Tibial artery (tissue), 4 donors: ENCODE results near the gene PCSK9.

Experiments
- DNase-seq, 2 donors: peaks; one replicate each; pipeline ENCODE4 v3.0.0-alpha.2; 2019
- H3K27ac ChIP-seq, 2 donors: fragments of 200-600 bp; sonication (generic) in 1 of 2; 1 replicate in 1 of 2; 2 replicates in 1 of 2; pipeline ENCODE4 v1.5.1; 2018 to 2019; ENCODE audit warnings: mild to moderate bottlenecking in 1 of 2
- H3K27me3 ChIP-seq, 2 donors: fragments of 200-600 bp; sonication (generic) in 1 of 2; one replicate each; pipeline versions ENCODE4 v1.5.1 to v1.6.0; 2016 to 2019
- H3K36me3 ChIP-seq, 3 donors: fragments of 200-600 bp; sonication (generic) in 2 of 3; one replicate each; pipeline ENCODE4 v1.5.1; 2016 to 2019; ENCODE audit warnings: mild to moderate bottlenecking in 2 of 3
- H3K4me1 ChIP-seq, 4 donors: fragments of 200-600 bp; sonication (generic) in 2 of 4; 1 replicate in 3 of 4; 2 replicates in 1 of 4; pipeline ENCODE4 v1.5.1; 2016 to 2019
- H3K4me3 ChIP-seq, 2 donors: fragments of 200-600 bp; sonication (generic) in 1 of 2; 1 replicate in 1 of 2; 2 replicates in 1 of 2; pipeline ENCODE4 v1.5.1; 2018 to 2019; ENCODE audit warnings: mild to moderate bottlenecking in 2 of 2
- H3K9me3 ChIP-seq, 3 donors: fragments of 200-600 bp; sonication (generic) in 1 of 3; one replicate each; pipeline ENCODE4 v1.5.1; 2016 to 2019
- intact Hi-C: fragments of 100-400 bp; cut with DNase I; formaldehyde crosslinking; loops from one replicate; pipeline ENCODE4 v1.15.0; 2023; ENCODE audit warnings: low total_unique reads
- TF ChIP-seq, protein P1 (sequence below), 2 experiments: fragments of 200-600 bp in 1 of 2; fragments of 450-650 bp in 1 of 2; IDR thresholded peaks; one replicate each; pipeline ENCODE4 v1.5.1; 2017 to 2019; ENCODE audit warnings: antibody characterized with exemption in 2 of 2, mild to moderate bottlenecking in 1 of 2, moderate library complexity in 1 of 2

The PCSK9 gene

DNA sequence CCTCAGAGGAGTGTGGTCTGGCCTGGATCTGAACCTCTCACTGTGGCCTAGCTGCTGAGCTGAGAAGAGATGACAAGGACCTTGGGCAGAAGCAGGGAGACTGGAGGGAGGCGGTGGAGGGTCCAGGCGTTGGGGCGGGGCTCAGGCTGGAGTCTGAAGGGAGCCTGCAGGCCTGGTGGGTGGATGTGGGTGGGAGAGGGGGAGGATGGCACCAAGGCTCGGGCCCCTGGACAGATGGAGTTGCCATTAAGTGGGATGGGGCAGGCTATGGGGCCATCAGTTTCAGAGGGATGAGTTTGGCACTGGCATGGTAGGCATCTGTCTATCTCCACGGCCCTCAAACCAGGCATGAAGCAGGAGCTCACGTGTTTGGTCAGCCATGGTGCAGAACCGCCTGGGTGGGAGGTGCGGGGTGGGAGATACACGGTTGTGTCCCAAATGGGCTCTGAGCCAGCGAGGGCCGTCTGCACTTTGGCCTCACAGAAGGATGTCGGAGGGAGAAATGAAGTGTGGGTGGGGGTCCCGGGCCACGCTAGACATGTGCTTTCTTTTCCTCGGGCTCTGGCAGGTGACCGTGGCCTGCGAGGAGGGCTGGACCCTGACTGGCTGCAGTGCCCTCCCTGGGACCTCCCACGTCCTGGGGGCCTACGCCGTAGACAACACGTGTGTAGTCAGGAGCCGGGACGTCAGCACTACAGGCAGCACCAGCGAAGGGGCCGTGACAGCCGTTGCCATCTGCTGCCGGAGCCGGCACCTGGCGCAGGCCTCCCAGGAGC lies 23.6 kb downstream of the PCSK9 start:
- DNase-seq: no peak
- peaks cover 14 to 21% (median 16%) of the 10 kb centered on the region in 3 donors for H3K36me3 ChIP-seq

DNA sequence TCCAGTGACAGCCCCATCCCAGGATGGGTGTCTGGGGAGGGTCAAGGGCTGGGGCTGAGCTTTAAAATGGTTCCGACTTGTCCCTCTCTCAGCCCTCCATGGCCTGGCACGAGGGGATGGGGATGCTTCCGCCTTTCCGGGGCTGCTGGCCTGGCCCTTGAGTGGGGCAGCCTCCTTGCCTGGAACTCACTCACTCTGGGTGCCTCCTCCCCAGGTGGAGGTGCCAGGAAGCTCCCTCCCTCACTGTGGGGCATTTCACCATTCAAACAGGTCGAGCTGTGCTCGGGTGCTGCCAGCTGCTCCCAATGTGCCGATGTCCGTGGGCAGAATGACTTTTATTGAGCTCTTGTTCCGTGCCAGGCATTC lies 24.2 kb downstream of the PCSK9 start:
- intact Hi-C loops: no loop called here
- Histone ChIP-seq H3K4me1 (peaks cover 6 to 42% (median 22%) of the 10 kb centered on the region in 4 donors), H3K27ac (no peak overlapping the region), H3K36me3 (peaks cover 19 to 27% (median 22%) of the 10 kb centered on the region in 3 donors), H3K9me3 (no peaks in the 10 kb centered on the region), H3K27me3 (no peaks in the 10 kb centered on the region), H3K4me3 (no peak overlapping the region)
- TF ChIP-seq, protein P1, sequence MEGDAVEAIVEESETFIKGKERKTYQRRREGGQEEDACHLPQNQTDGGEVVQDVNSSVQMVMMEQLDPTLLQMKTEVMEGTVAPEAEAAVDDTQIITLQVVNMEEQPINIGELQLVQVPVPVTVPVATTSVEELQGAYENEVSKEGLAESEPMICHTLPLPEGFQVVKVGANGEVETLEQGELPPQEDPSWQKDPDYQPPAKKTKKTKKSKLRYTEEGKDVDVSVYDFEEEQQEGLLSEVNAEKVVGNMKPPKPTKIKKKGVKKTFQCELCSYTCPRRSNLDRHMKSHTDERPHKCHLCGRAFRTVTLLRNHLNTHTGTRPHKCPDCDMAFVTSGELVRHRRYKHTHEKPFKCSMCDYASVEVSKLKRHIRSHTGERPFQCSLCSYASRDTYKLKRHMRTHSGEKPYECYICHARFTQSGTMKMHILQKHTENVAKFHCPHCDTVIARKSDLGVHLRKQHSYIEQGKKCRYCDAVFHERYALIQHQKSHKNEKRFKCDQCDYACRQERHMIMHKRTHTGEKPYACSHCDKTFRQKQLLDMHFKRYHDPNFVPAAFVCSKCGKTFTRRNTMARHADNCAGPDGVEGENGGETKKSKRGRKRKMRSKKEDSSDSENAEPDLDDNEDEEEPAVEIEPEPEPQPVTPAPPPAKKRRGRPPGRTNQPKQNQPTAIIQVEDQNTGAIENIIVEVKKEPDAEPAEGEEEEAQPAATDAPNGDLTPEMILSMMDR (IDR thresholded peaks at IDR 0.05): no peak
- DNase-seq: no peak

More for the DNA sequence above, 23.6 kb downstream of the PCSK9 start:
- no peaks in the 10 kb centered on the region for H3K9me3 ChIP-seq
- H3K27me3 ChIP-seq: no peaks in the 10 kb centered on the region
- H3K27ac ChIP-seq: no peak overlapping the region
- intact Hi-C loops: no loop called here
- H3K4me1 ChIP-seq: peaks cover 6 to 42% (median 22%) of the 10 kb centered on the region in 4 donors
- TF ChIP-seq, protein P1 (IDR thresholded peaks at IDR 0.05): no peak
- no peak overlapping the region for H3K4me3 ChIP-seq

DNA sequence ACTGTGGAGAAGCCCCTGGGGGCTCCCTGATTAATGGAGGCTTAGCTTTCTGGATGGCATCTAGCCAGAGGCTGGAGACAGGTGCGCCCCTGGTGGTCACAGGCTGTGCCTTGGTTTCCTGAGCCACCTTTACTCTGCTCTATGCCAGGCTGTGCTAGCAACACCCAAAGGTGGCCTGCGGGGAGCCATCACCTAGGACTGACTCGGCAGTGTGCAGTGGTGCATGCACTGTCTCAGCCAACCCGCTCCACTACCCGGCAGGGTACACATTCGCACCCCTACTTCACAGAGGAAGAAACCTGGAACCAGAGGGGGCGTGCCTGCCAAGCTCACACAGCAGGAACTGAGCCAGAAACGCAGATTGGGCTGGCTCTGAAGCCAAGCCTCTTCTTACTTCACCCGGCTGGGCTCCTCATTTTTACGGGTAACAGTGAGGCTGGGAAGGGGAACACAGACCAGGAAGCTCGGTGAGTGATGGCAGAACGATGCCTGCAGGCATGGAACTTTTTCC lies 24.8 kb downstream of the PCSK9 start:
- H3K36me3 ChIP-seq: peaks cover 24 to 33% (median 28%) of the 10 kb centered on the region in 3 donors
- H3K4me1 ChIP-seq: peaks cover 6 to 42% (median 22%) of the 10 kb centered on the region in 4 donors
- H3K27me3 ChIP-seq: no peaks in the 10 kb centered on the region
- H3K9me3 ChIP-seq: no peaks in the 10 kb centered on the region
- DNase-seq: no peak
- intact Hi-C loops: no loop called here
- no peak overlapping the region for H3K4me3 ChIP-seq
- H3K27ac ChIP-seq: peak overlapping the region in 1 of 2 donors; percentile 39
- TF ChIP-seq, protein P1 (IDR thresholded peaks at IDR 0.05): no peak

GRCh38 chr1:55064861-55065263 lies 25.5 kb downstream of the PCSK9 start:
- TF ChIP-seq, protein P1 (IDR thresholded peaks at IDR 0.05): no peak
- peaks cover 6 to 42% (median 22%) of the 10 kb centered on the region in 4 donors for H3K4me1 ChIP-seq
- peaks cover 29 to 38% (median 35%) of the 10 kb centered on the region in 3 donors for H3K36me3 ChIP-seq
- no peak for DNase-seq
- no peaks in the 10 kb centered on the region for H3K9me3 ChIP-seq
- no peak overlapping the region for H3K4me3 ChIP-seq
- intact Hi-C loops: no loop called here
- H3K27me3 ChIP-seq: no peaks in the 10 kb centered on the region
- peak overlapping the region in 1 of 2 donors; percentile 39 for H3K27ac ChIP-seq

GRCh38 chr1:55065648-55066047 lies 26.3 kb downstream of the PCSK9 start:
- H3K9me3 ChIP-seq: no peaks in the 10 kb centered on the region
- DNase-seq: no peak
- peak overlapping the region in 1 of 2 donors; percentile 39 for H3K27ac ChIP-seq
- TF ChIP-seq, protein P1 (IDR thresholded peaks at IDR 0.05): no peak
- no peak overlapping the region for H3K4me3 ChIP-seq
- H3K4me1 ChIP-seq: peaks cover 6 to 42% (median 22%) of the 10 kb centered on the region in 4 donors
- intact Hi-C loops: no loop called here
- H3K36me3 ChIP-seq: peaks cover 36 to 46% (median 43%) of the 10 kb centered on the region in 3 donors
- H3K27me3 ChIP-seq: no peaks in the 10 kb centered on the region
